GM18520 (cell line): ENCODE measurements around the gene RAB3GAP1.
"Not testable (repeated sequence)": the region's sequence is repeated elsewhere in the genome, so short reads cannot be mapped to it uniquely, and the experiment has no call there.

ENCODE experiments used
- ATAC-seq: cut with Tn5 transposase; IDR thresholded peaks from one replicate; pipeline ENCODE4 v1.9.1; 2021; ENCODE audit not compliant: unreplicated experiment

The RAB3GAP1 gene

DNA sequence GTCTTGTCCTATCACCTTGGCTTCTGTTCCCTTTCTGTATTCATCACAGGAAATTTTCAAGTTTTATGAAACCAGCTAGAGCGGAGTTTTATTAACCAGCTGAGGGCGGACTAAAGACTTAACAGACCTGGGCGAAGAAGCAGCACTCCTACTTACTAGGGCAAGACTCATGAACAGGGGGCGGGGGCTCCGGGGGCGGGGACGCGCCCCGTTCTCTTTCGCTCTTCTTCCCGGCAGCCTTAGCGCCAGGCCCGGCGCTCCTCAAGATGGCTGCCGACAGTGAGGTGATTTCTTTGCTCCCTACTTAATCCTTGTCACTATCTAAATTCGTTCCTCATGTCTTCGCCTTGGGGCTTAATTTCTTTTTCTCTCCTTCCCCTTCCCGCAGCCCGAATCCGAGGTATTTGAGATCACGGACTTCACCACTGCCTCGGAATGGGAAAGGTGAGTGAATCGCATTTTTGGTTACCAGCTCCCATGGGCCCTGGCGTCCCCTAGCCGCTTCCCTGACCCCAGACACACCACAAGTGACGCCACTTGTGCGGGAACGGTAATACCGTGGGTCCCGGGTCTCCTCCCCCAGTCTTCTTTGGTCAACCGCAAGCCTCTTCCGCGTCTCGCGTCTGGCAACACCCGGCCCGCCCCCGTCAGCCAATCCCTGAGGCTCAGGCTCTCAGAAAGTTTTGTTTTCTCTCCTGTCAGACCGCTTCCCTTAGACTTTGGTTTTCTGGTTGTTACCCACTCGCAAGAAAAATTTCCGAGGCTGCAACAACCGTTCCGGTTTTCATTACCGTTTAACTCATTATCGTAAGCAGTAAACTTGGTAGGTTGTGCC, at the start of gene RAB3GAP1:
RAB3GAP1 (plus strand) TSS at position 251 of the 835 bp plus-strand sequence; CDS start at position 267, 16 bp downstream.
- ATAC-seq = peak; percentile 73

- ATAC-seq = no peak
Measured at GRCh38 chr2:135002836-135003235, 49.3 kb upstream of the RAB3GAP1 start.

DNA sequence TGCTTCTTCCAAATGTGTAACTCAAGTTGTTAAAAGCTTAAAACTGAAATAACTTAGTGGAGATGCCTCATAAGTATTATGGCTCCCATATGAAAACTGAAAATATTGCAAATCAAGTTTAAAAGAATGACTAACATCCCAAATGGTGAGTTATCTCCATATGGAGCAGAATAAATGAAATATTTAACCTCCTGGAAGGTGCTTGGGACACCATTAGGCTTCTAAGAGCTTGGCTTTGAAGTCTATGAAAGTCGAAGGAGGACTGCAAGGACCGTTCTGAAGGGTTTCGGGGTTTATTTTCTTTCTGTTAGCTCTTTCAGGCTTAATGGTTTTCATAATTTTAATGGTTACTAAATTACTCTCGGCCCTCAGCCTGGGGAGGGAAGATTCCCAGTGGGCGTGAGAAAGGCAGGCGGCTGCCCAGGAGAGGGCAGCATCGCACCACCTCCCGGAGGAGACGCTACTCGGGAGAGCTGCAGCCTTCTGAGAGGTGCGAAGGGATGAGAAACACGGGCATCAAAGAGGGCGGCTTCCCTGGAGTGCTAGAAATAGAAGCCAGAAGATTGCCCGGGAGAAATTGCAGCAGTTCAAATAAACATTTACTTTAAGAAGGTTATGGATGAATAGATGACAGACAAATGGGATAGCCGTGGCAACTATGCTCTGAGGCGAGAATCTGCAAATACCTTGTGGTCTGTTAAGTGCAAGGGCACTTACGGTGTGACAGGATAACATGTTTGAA, 47.9 kb upstream of the RAB3GAP1 start:
- peak; percentile 68 for ATAC-seq

DNA sequence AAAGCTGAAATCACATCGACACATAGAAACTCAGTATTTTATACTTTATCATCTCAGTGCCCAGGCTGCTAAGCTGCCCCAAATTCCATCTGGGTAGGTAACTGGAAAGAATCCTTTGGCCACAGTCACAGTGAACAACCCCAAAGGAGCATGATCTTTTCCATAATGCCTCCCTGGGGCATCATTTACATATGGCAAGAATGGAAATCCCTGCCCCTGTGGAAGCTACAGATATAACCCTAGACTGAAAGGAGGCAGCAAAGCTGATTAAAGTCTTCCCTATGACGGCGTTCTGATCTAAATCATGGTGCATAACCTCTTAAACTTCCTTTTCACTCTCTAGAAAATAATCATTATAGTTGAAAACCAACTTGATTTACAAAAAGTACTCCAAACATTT, 46.3 kb upstream of the RAB3GAP1 start:
- no peak for ATAC-seq

DNA sequence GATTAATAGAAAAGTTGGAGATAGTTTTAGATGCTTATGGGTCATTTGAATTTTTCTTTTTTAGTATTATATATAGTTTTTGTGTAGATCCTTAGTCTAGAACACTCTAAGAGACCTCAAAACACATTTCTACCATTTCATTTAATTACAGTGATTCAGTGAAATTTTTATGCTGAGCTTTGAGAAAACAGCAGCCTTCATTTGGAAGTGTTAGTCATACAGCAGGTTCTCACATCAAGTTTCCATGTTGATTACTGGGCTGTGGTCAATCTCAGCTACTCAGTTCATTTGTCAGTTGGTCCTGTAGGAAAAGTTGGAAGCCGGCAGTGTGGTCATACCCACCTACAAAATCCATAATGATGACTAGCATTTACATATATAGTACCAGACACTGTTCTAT, 42.8 kb upstream of the RAB3GAP1 start:
- ATAC-seq = no peak

DNA sequence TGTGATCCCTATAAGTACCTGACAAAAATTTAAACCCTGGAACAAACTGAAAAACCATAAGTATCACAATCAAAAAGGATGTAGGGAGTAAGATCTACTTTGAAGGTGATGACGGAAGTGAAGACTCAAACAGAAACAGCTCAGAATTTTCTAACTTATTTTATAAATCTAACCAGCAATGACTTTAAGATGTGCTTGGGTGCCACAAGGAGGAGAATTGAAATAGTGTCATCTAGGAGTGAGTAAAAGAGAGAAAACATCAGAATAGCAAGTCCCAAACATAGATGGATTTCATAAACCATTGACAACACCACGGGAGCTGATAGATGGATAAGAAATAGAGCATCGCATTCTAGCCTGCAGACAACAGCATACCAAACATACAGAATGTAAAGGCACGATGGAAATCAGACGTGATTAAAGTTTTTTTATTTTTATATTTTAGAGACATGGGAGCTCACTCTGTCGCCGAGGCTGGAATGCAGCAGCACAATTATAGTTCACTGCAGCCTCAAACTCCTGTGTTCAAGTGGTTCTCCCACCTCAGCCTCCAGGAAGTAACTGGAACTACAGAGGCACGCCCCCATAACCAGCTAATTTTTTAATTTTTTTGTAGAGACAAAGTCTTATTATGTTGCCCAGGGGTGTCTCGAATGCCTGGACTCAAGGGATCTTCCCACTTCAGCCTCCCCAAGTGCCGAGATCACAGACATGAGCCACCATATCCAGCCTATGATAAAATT, 41.7 kb upstream of the RAB3GAP1 start:
- no peak for ATAC-seq

GRCh38 chr2:135011633-135012032, 40.5 kb upstream of the RAB3GAP1 start:
- no peak for ATAC-seq

DNA sequence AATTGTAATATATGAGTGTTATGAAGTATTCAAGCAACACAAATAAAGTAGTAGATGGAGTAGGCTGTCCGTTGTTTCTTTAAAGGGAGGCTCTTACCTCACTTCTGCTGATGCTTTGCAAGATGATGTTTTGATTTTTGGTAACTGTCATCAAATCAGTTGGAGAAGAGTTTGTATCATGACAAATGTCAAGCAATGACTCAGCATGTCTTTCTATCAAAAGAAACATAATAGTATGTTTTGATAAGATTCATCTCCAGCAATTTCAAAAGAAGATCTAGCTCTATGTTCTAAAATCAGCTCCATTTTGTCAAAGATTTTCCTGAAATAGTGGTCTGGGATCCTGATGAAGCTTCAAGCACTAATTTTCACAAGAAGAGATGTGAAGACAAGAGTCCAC, 30.5 kb upstream of the RAB3GAP1 start:
- no peak for ATAC-seq

DNA sequence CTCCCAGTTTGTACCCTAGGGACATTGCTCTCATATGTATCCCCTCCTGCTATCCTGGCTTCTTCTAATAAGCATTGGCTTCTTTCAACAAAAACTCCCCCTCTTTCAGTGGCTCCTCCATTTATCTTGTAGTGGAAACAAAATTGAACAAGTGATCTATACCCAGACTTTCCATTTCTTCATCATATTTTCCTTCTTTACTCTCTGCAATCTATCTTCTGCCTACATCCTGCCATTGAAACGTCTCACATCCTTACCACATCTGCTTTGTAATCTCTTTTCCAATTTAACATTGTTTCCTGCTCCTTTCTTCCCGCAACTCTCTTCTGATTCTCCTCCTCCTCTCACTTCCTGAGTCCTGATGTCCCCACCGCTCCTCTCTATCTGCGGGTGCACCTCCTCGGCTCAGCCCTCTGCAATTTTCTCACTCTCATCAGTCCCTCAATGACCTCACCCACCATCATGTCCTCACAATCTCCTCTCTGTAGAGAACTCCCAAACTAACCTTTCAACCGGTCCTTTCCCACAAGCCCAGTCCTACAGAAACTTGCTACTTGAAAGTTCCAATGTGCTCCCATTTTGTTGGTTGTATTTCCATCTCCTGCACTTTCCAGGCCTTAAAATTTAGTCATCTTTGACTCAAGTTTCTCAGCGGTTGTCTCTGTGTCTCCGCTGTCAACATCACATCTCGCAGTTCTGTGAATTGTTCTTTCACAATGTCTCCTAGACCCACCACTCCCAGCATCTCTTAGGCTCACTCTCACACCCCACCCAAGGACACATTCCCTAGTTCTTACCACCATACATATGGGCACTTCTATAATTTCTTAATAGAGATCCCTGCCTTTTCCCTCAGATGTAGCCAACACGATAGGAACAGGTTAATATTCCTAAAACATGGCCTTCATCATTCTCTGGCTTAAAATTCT, 28.9 kb upstream of the RAB3GAP1 start:
- ATAC-seq = no peak

GRCh38 chr2:135023886-135024485, 28.1 kb upstream of the RAB3GAP1 start:
- ATAC-seq = no peak

GRCh38 chr2:135029481-135030134, 22.5 kb upstream of the RAB3GAP1 start:
- ATAC-seq = no peak

- no peak for ATAC-seq
Measured at GRCh38 chr2:135030826-135031225, 21.3 kb upstream of the RAB3GAP1 start.

GRCh38 chr2:135033216-135033615, 18.9 kb upstream of the RAB3GAP1 start:
- not testable (repeated sequence) for ATAC-seq

DNA sequence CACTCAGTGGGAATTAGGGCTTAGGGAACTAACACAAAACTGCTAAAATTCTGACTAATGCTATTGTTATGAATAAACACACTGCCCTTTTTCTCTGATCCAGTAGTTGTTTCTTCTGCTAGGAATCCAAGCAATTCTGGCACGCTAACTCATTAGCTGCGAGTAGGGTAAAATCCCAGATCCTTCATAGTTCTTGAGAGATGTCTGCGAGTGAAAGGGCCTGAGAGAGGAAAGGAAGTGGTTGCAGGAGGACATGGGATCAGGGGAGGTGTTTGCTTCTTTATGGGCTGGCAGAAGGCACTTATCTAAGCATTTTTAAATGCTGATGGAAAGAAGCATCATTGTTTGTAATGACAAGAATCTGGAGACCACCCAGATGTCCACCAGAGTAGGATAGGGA, 14.3 kb upstream of the RAB3GAP1 start:
- no peak for ATAC-seq

GRCh38 chr2:135043345-135043744, 8.7 kb upstream of the RAB3GAP1 start:
- ATAC-seq = no peak

DNA sequence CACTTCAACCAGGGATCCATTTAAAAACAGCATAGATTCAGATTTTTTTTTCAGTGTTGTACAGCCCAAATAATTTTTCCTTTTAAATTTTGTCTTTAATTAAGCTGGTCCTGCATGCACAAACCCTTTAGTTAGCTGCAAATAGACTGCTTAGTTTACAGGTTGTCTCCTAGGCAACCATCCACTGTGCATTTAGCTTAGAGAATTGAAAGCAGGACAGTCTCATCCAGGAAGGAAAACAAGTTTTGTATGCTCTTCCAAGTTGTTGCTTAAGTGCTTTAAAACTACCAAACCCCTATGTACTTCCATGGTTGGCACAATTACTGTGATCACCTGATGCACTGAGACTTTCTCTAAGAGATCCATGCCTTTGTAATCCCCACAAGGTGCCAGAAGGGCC, 4.8 kb upstream of the RAB3GAP1 start, which contains the start of gene MAP3K19:
MAP3K19 (minus strand) TSS at position 148 of the 400 bp plus-strand sequence. CDS start 22,800 bp downstream, outside the sequence.
- no peak for ATAC-seq

DNA sequence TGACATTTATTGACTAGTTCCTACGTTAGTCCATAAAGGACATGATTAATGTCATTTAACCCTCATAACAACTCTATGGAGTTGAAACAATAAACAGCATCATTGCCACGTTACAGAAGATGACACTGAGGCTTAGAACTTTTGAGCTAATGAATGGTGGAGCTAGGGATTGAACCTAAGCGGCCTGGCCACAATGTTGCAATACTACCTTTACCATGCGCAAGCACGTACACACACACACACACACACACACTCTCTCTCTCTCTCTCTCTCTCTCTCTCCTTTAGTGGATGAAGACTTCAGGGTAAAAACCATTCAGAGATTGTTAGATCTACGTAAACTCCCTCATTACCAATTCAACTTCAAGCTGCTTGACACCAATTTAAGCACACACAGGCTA, 4.0 kb upstream of the RAB3GAP1 start:
- no peak for ATAC-seq

- ATAC-seq = no peak
Measured at GRCh38 chr2:135050132-135050531, 2.0 kb upstream of the RAB3GAP1 start.

DNA sequence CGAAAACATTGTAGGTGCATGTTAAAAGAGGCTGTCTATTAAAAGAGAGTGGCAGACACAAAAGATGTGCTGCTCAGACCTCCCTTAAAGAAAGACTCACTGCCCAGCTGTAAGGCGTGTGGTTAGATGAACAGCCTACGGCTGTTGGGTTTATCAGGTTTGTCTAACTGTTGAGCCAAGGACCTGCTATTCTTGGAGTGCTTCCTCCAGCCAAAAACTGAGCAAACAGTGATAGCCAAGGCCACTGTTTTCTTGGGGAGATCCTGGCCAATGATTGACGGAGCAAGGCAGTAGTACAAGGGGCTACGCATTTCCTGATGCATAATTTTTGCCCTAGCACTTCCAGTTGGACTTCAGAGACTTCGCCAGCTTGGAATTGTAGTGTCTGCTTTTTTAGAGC, 1.4 kb upstream of the RAB3GAP1 start:
- no peak for ATAC-seq
